OCI-LY1 (cell line): Measurements from ENCODE around the gene USP13.

ENCODE experiments used
- H2AFZ ChIP-seq: fragments of 200-600 bp; sonication (generic), shearing (Covaris generic); 2 replicates; pipeline ENCODE4 v1.6.0; 2014; ENCODE audit warnings: antibody characterized with exemption, mild to moderate bottlenecking, low read length
- H3F3A ChIP-seq: fragments of 200-600 bp; sonication (generic), shearing (Covaris generic); 2 replicates; pipeline ENCODE4 v1.6.0; 2014; ENCODE audit warnings: mild to moderate bottlenecking, antibody characterized with exemption, low read length, moderate library complexity; ENCODE audit not compliant: insufficient read depth
- H3K27ac ChIP-seq: fragments of 200-600 bp; sonication (generic); 2 replicates; pipeline ENCODE4 v1.5.1; 2014; ENCODE audit warnings: low read length, mixed run types, mild to moderate bottlenecking, low read depth; ENCODE audit not compliant: poor library complexity, severe bottlenecking
- H3K27me3 ChIP-seq: fragments of 200-600 bp; sonication (generic); 2 replicates; pipeline ENCODE4 v1.6.0; 2014; ENCODE audit warnings: antibody characterized with exemption, mild to moderate bottlenecking, low read length, moderate library complexity; ENCODE audit not compliant: insufficient read depth
- H3K36me3 ChIP-seq: fragments of 200-600 bp; sonication (generic); 2 replicates; pipeline ENCODE4 v1.6.1; 2014; ENCODE audit warnings: mild to moderate bottlenecking, antibody characterized with exemption, low read length, moderate library complexity, mixed read lengths; ENCODE audit not compliant: insufficient read depth
- H3K4me1 ChIP-seq: fragments of 200-600 bp; sonication (generic); 2 replicates; pipeline ENCODE4 v1.5.1; 2014; ENCODE audit warnings: mild to moderate bottlenecking, low read length, moderate library complexity; ENCODE audit not compliant: insufficient read depth, severe bottlenecking
- H3K4me2 ChIP-seq: fragments of 200-600 bp; sonication (generic), shearing (Covaris generic); 2 replicates; pipeline ENCODE4 v1.6.1; 2014; ENCODE audit warnings: low read length
- H3K4me3 ChIP-seq: fragments of 200-600 bp; sonication (generic); 2 replicates; pipeline ENCODE4 v1.5.1; 2014; ENCODE audit warnings: low read length, low read depth, mild to moderate bottlenecking, mixed read lengths; ENCODE audit not compliant: poor library complexity, severe bottlenecking
- H3K79me2 ChIP-seq: fragments of 200-600 bp; shearing (Covaris generic); 2 replicates; pipeline ENCODE4 v1.6.1; 2016; ENCODE audit warnings: mixed run types, low read length, mixed read lengths; ENCODE audit not compliant: insufficient read depth
- H3K9ac ChIP-seq: fragments of 200-600 bp; sonication (generic), shearing (Covaris generic); 2 replicates; pipeline ENCODE4 v1.6.1; 2014; ENCODE audit warnings: mild to moderate bottlenecking, low read length, mixed read lengths
- H3K9me2 ChIP-seq: fragments of 200-600 bp; sonication (generic), shearing (Covaris generic); 2 replicates; pipeline ENCODE4 v1.6.1; 2014; ENCODE audit warnings: low read depth, mild to moderate bottlenecking, low read length, mixed read lengths
- H3K9me3 ChIP-seq: fragments of 200-600 bp; shearing (Covaris generic); 2 replicates; pipeline ENCODE4 v1.6.1; 2014; ENCODE audit warnings: low read length, mixed read lengths
- H4K20me1 ChIP-seq: fragments of 200-600 bp; sonication (generic), shearing (Covaris generic); 2 replicates; pipeline ENCODE4 v1.6.0; 2016; ENCODE audit warnings: mild to moderate bottlenecking, low read length; ENCODE audit not compliant: insufficient read depth
- EZH2 ChIP-seq: fragments of 200-600 bp; sonication (generic), shearing (Covaris generic); IDR thresholded peaks from 2 replicates; pipeline ENCODE4 v1.8.0; 2017; ENCODE audit warnings: borderline replicate concordance, mixed run types, mild to moderate bottlenecking, antibody characterized with exemption, low read length, moderate library complexity, mixed read lengths
- TF ChIP-seq, protein P1 (sequence below): fragments of 200-600 bp; sonication (generic), shearing (Covaris generic); IDR thresholded peaks from 2 replicates; pipeline ENCODE4 v1.5.1; 2017; ENCODE audit warnings: mild to moderate bottlenecking, antibody characterized with exemption, low read length, moderate library complexity, mixed read lengths

USP13 gene

DNA sequence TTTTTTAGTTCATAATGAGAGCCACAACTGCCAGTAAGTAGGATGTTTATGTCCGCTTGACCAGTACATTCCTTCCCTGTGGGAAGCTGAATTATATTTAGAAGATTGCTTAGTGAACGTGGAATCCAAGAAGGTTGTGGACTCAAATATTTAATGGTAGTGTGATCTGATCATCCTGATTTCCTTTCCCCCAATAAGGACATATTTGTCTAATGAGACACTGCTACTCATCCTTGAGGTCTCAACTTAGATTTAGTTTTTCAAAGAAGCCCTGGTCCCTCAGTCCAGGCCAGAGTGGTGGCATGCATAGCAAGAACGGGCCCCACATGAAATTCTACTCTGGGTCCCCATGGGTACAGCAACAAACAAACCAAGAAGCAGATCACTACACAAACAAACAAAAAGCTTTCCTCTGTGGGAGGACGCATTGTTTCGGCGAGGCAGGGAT lies 60.8 kb downstream of the USP13 start:
- peaks cover 54% of the 10 kb centered on the region for H3K36me3 ChIP-seq
- TF ChIP-seq, protein P1, sequence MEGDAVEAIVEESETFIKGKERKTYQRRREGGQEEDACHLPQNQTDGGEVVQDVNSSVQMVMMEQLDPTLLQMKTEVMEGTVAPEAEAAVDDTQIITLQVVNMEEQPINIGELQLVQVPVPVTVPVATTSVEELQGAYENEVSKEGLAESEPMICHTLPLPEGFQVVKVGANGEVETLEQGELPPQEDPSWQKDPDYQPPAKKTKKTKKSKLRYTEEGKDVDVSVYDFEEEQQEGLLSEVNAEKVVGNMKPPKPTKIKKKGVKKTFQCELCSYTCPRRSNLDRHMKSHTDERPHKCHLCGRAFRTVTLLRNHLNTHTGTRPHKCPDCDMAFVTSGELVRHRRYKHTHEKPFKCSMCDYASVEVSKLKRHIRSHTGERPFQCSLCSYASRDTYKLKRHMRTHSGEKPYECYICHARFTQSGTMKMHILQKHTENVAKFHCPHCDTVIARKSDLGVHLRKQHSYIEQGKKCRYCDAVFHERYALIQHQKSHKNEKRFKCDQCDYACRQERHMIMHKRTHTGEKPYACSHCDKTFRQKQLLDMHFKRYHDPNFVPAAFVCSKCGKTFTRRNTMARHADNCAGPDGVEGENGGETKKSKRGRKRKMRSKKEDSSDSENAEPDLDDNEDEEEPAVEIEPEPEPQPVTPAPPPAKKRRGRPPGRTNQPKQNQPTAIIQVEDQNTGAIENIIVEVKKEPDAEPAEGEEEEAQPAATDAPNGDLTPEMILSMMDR = no peak
- no peak for TF ChIP-seq EZH2
- no peaks in the 10 kb centered on the region for H3K9me2 ChIP-seq
- H3K9me3 ChIP-seq = no peaks in the 10 kb centered on the region
- H3K4me2 ChIP-seq = no peak overlapping the region
- H3F3A ChIP-seq = no peaks in the 10 kb centered on the region
- no peaks in the 10 kb centered on the region for H3K79me2 ChIP-seq
- H3K4me1 ChIP-seq = no peaks in the 10 kb centered on the region
- H3K27ac ChIP-seq = no peak overlapping the region
- H3K27me3 ChIP-seq = no peaks in the 10 kb centered on the region
- no peak overlapping the region for H3K9ac ChIP-seq
- no peak overlapping the region for H3K4me3 ChIP-seq
- H4K20me1 ChIP-seq = no peaks in the 10 kb centered on the region
- no peak overlapping the region for H2AFZ ChIP-seq

DNA sequence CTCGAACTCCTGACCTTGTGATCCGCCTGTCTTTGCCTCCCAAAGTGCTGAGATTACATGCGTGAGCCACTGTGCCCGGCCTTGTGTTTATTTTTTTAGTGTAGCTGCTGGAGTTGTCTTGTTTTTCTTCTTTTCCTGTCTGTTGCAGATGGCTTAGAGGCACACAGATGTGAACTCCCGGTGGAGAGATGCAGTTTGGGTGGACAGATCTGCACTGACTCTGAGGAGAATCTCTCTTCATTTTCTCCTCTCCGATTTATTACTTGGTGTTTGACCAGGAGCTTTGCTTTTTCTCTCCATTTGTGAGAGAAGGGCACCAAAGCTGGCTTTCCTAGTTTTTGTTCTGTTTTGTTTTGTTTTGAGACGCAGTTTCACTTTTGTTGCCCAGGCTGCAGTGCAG lies 62.7 kb downstream of the USP13 start:
- Histone ChIP-seq H3K4me2 (no peak overlapping the region), H3K27me3 (no peaks in the 10 kb centered on the region), H4K20me1 (no peaks in the 10 kb centered on the region), H3K27ac (no peak overlapping the region), H3K36me3 (peaks cover 44% of the 10 kb centered on the region), H2AFZ (no peak overlapping the region), H3F3A (no peaks in the 10 kb centered on the region), H3K9ac (no peak overlapping the region), H3K4me1 (no peaks in the 10 kb centered on the region), H3K4me3 (no peak overlapping the region), H3K79me2 (no peaks in the 10 kb centered on the region), H3K9me3 (no peaks in the 10 kb centered on the region), H3K9me2 (no peaks in the 10 kb centered on the region)
- TF ChIP-seq EZH2 = no peak
- TF ChIP-seq, protein P1 = no peak

DNA sequence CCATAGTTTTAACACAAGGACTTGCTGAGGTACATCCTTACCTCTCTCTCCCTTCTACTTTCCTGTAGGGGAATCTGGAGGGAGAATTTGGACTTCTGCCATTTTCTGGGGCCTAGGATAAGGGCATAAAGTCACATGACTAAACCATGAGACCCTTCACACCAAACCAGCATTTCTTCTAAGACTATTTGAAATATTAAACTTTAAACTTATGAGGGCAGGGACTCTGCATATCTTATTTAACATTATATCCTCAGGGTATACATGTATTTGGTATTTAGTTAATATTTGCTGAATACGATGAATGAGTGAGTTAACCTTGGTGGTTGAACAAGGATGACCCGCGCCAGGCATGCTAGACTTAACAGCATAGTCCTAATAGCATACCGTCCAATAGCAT lies 63.4 kb downstream of the USP13 start:
- TF ChIP-seq, protein P1 = no peak
- TF ChIP-seq EZH2 = no peak
- Histone ChIP-seq H3K9ac (no peak overlapping the region), H3K4me3 (no peak overlapping the region), H3K27me3 (no peaks in the 10 kb centered on the region), H3K9me2 (no peaks in the 10 kb centered on the region), H3K4me1 (no peaks in the 10 kb centered on the region), H2AFZ (no peak overlapping the region), H3K36me3 (peaks cover 41% of the 10 kb centered on the region), H3K79me2 (no peaks in the 10 kb centered on the region), H3K27ac (no peak overlapping the region), H3K4me2 (no peak overlapping the region), H4K20me1 (no peaks in the 10 kb centered on the region), H3F3A (no peaks in the 10 kb centered on the region), H3K9me3 (no peaks in the 10 kb centered on the region)
